Chondrocyte (in vitro differentiated cells): Measurements from ENCODE around the gene SLC4A5. TPM values are rescaled to one million over a fixed set of nuclear protein-coding genes. Genes with fewer than 3 reads are reported as not detected.

ENCODE experiments used
- DNase-seq: peaks from one replicate; pipeline ENCODE4 v3.0.0; 2021; ENCODE audit warnings: mixed read lengths, low spot score
- H3K27ac Mint-ChIP-seq: one replicate; pipeline ENCODE4 v1.8.0; 2021; ENCODE audit warnings: mild to moderate bottlenecking, moderate library complexity, mixed read lengths; ENCODE audit not compliant: unreplicated experiment
- H3K27me3 Mint-ChIP-seq: 2 replicates; pipeline ENCODE4 v1.8.0; 2021; ENCODE audit warnings: low read depth, mixed read lengths
- H3K36me3 Mint-ChIP-seq: 2 replicates; pipeline ENCODE4 v1.8.0; 2021; ENCODE audit warnings: low read depth, mixed read lengths
- H3K4me1 Mint-ChIP-seq: 2 replicates; pipeline ENCODE4 v1.8.0; 2021; ENCODE audit warnings: low read depth, mild to moderate bottlenecking, mixed read lengths
- H3K4me3 Mint-ChIP-seq: one replicate; pipeline ENCODE4 v1.8.0; 2021; ENCODE audit warnings: mild to moderate bottlenecking, moderate library complexity, mixed read lengths; ENCODE audit not compliant: unreplicated experiment
- H3K9me3 Mint-ChIP-seq: 2 replicates; pipeline ENCODE4 v1.8.0; 2021; ENCODE audit warnings: low read depth, mixed read lengths
- long read RNA-seq: library from polyadenylated mRNA; stranded (forward); transcript quantifications from one replicate; pipeline ENCODE4 v2.0.0, GENCODE V29; 2021
- total RNA-seq: library from RNA; stranded (reverse); gene quantifications from 3 replicates; pipeline ENCODE4 v1.2.1, GENCODE V29; 2021
- TF ChIP-seq, protein P1 (sequence below): fragments of 200-600 bp; sonication (generic); IDR thresholded peaks from 2 replicates; pipeline ENCODE4 v1.5.0; 2021; ENCODE audit warnings: antibody characterized with exemption, mild to moderate bottlenecking, moderate library complexity

Gene SLC4A5, protein sequence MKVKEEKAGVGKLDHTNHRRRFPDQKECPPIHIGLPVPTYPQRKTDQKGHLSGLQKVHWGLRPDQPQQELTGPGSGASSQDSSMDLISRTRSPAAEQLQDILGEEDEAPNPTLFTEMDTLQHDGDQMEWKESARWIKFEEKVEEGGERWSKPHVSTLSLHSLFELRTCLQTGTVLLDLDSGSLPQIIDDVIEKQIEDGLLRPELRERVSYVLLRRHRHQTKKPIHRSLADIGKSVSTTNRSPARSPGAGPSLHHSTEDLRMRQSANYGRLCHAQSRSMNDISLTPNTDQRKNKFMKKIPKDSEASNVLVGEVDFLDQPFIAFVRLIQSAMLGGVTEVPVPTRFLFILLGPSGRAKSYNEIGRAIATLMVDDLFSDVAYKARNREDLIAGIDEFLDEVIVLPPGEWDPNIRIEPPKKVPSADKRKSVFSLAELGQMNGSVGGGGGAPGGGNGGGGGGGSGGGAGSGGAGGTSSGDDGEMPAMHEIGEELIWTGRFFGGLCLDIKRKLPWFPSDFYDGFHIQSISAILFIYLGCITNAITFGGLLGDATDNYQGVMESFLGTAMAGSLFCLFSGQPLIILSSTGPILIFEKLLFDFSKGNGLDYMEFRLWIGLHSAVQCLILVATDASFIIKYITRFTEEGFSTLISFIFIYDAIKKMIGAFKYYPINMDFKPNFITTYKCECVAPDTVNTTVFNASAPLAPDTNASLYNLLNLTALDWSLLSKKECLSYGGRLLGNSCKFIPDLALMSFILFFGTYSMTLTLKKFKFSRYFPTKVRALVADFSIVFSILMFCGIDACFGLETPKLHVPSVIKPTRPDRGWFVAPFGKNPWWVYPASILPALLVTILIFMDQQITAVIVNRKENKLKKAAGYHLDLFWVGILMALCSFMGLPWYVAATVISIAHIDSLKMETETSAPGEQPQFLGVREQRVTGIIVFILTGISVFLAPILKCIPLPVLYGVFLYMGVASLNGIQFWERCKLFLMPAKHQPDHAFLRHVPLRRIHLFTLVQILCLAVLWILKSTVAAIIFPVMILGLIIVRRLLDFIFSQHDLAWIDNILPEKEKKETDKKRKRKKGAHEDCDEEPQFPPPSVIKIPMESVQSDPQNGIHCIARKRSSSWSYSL
- 0.65 to 2.2 TPM (median 1.2 TPM) in 3 replicates for total RNA-seq
- long read RNA-seq, result 0 reads

DNA sequence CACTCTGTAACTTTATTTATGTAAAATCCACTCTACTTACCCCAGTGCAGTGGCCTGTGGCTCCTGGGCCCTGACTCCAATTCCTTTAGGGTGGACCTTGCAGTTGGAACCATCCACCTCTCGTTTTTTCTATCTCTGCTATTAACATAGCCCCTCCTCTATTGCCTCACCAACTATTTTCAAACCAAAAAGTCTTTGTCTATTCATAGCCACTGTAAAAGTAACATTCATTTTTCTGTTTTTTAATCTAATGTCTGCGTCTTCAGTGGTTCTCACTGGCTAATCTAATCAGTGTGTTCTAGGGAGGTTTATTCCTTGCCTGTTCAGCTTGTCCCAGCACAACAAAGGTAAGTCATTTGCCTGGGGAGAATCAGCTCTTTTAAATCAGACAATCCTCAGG, at the start of gene SLC4A5:
Gene SLC4A5 (minus strand): TSS at position 101 of the 400 bp plus-strand sequence. CDS start 28,393 bp downstream, outside the sequence.
- no peak within 1 kb of the TSS for H3K4me3 Mint-ChIP-seq
- TF ChIP-seq, protein P1, sequence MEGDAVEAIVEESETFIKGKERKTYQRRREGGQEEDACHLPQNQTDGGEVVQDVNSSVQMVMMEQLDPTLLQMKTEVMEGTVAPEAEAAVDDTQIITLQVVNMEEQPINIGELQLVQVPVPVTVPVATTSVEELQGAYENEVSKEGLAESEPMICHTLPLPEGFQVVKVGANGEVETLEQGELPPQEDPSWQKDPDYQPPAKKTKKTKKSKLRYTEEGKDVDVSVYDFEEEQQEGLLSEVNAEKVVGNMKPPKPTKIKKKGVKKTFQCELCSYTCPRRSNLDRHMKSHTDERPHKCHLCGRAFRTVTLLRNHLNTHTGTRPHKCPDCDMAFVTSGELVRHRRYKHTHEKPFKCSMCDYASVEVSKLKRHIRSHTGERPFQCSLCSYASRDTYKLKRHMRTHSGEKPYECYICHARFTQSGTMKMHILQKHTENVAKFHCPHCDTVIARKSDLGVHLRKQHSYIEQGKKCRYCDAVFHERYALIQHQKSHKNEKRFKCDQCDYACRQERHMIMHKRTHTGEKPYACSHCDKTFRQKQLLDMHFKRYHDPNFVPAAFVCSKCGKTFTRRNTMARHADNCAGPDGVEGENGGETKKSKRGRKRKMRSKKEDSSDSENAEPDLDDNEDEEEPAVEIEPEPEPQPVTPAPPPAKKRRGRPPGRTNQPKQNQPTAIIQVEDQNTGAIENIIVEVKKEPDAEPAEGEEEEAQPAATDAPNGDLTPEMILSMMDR, result no peak
- no peaks in the 10 kb centered on the region for H3K27me3 Mint-ChIP-seq
- H3K4me1 Mint-ChIP-seq, result no peaks in the 10 kb centered on the region
- no peak within 1 kb of the TSS for H3K27ac Mint-ChIP-seq
- no peak for DNase-seq
- no peaks in the 10 kb centered on the region for H3K9me3 Mint-ChIP-seq
- no peaks in the 10 kb centered on the region for H3K36me3 Mint-ChIP-seq

DNA sequence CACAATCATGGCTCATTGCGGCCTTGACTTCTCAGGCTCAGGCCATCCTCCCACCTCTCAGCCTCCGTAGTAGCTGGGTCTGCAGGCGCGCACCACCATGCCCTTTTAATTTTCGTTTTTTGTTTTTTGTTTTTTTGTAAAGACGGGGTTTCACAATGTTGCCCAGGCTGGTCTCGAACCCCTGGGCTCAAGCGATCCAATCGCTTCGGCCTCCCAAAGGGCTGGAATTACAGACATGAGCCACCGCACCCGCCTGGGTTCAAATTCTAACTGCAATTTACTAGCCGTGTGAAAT, 49.2 kb upstream of the SLC4A5 start:
- no peak for DNase-seq
- no peak overlapping the region for H3K27ac Mint-ChIP-seq
- H3K4me3 Mint-ChIP-seq, result no peak overlapping the region
- H3K36me3 Mint-ChIP-seq, result no peaks in the 10 kb centered on the region
- H3K27me3 Mint-ChIP-seq, result peaks cover 3% of the 10 kb centered on the region
- H3K4me1 Mint-ChIP-seq, result no peaks in the 10 kb centered on the region
- TF ChIP-seq, protein P1, result no peak
- H3K9me3 Mint-ChIP-seq, result no peaks in the 10 kb centered on the region

DNA sequence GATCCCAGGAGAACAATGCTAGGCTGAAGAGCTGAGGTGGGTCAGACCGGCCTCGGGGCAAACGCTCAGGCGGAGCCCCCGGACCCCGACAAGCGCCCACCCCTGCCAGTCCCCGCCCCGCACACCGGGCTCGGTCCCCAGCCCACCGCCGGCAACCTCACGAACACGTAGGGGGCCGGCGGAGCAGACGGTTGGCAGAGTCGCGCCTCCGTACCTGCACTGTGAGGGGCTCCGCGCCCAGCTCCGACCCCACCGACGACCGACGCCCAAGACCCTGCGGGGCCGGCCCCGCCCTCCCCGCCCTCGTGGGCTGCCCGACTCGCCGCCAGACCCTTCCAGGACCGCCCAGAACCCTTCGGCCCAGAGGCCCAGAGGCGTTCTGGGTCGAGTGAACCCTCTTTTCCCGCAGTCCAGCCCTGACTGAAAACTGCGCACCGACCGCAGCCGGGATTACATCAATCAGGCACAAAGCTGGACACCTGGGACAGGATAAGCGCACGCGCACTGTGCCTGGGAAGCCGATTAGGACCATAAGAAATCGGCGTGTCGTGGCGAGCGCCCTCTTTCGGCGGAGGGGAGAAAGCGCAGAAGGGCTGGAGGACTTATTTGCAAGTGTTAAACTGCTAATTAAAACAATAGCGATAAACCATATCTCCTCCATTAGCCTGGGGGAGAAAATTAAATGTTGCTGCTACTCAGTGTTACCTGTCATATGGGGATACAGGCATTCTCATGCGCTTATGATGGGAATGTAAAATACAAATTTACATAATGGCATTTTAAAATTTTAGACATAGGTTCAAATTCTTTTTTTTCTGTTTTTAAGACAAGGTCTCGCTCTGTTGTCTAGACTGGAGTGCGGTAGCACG, 48.6 kb upstream of the SLC4A5 start:
- H3K27ac Mint-ChIP-seq, result peak overlapping the region; percentile 99
- no peaks in the 10 kb centered on the region for H3K4me1 Mint-ChIP-seq
- H3K27me3 Mint-ChIP-seq, result peaks cover 3% of the 10 kb centered on the region
- peak overlapping the region; percentile 89 for H3K4me3 Mint-ChIP-seq
- no peaks in the 10 kb centered on the region for H3K36me3 Mint-ChIP-seq
- DNase-seq, result no peak
- TF ChIP-seq, protein P1, result peak; percentile 96
- H3K9me3 Mint-ChIP-seq, result no peaks in the 10 kb centered on the region

DNA sequence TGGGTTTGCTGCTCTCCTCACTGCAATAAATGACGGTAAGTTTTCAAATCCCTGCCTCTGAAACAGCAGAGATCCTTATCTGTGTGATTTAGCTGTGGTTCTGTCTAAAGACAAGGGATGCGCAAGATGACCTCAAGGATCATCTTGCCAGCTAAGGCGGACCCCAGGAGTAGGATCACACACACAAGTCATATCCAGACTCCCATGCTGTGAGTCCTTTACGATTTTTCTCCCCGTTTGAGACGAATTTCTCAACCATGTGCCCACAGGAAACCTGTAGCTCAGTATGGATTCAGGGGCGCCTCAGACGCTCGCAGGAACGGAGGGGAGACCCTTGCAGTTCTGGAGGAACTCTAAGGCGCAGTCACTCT, 48.0 kb upstream of the SLC4A5 start:
- no peak for DNase-seq
- Mint-ChIP-seq H3K4me3 (peak overlapping the region; percentile 89), H3K27ac (peak overlapping the region; percentile 88), H3K4me1 (no peaks in the 10 kb centered on the region), H3K36me3 (no peaks in the 10 kb centered on the region), H3K9me3 (no peaks in the 10 kb centered on the region), H3K27me3 (peaks cover 3% of the 10 kb centered on the region)
- TF ChIP-seq, protein P1, result no peak
